Measurements from ENCODE around the gene ITGB2. TPM values are rescaled to one million over a fixed set of nuclear protein-coding genes. Genes with fewer than 3 reads are reported as not detected.

The ITGB2 gene
- total RNA-seq, 2 donors from 2014 or later: 31.5 to 70.7 TPM

GRCh38 chr21:44957047-44957831 is 36.5 kb upstream of the ITGB2 start:
- intact Hi-C loops (cut with DNase I): loop anchor here in 1 of 2 donors (5.0 kb wide), 1 partner anchor 115 kb away; the partner anchor contains the start of gene ADARB1
- peak; percentile 19 for DNase-seq
- no peak for ATAC-seq

GRCh38 chr21:44956356-44957046 is 35.8 kb upstream of the ITGB2 start:
- peak; percentile 15 for DNase-seq
- intact Hi-C loops (cut with DNase I): loop anchor here in 1 of 2 donors (5.0 kb wide), 1 partner anchor 116 kb away; the partner anchor contains the start of gene ADARB1

GRCh38 chr21:44955798-44956175 is 35.1 kb upstream of the ITGB2 start:
- intact Hi-C loops (cut with DNase I): loop anchor here in 1 of 2 donors (5.0 kb wide), 1 partner anchor 117 kb away; the partner anchor contains the start of gene ADARB1
- ATAC-seq: no peak
- peak; percentile 19 for DNase-seq

More at GRCh38 chr21:44956356-44957046, 35.8 kb upstream of the ITGB2 start:
- no peak for ATAC-seq

GRCh38 chr21:44955141-44955797 is 34.6 kb upstream of the ITGB2 start:
- DNase-seq: peak; percentile 21
- intact Hi-C loops (cut with DNase I): loop anchor here in 1 of 2 donors (5.0 kb wide), 1 partner anchor 117 kb away; the partner anchor contains the start of gene ADARB1

GRCh38 chr21:44954281-44954771 is 33.6 kb upstream of the ITGB2 start:
- intact Hi-C loops (cut with DNase I): loop anchor here in 1 of 2 donors (5.0 kb wide), 1 partner anchor 183 kb away; no protein-coding TSS in a partner anchor
- no peak for ATAC-seq
- DNase-seq: peak; percentile 17

More at GRCh38 chr21:44955141-44955797, 34.6 kb upstream of the ITGB2 start:
- ATAC-seq: no peak

- no peak for ATAC-seq
- peak; percentile 22 for DNase-seq
- intact Hi-C loops (cut with DNase I): loop anchor here in 1 of 2 donors (5.0 kb wide), 1 partner anchor 184 kb away; no protein-coding TSS in a partner anchor
Measured at GRCh38 chr21:44953628-44954021, 32.9 kb upstream of the ITGB2 start.

- no peak for ATAC-seq
- intact Hi-C loops (cut with DNase I): loop anchor here in 1 of 2 donors (5.0 kb wide), 1 partner anchor 184 kb away; no protein-coding TSS in a partner anchor
- no peak for DNase-seq
Measured at GRCh38 chr21:44952929-44953627, 32.4 kb upstream of the ITGB2 start.

GRCh38 chr21:44952116-44952928 is 31.6 kb upstream of the ITGB2 start:
- intact Hi-C loops (cut with DNase I): loop anchor here in 1 of 2 donors (5.0 kb wide), 1 partner anchor 185 kb away; no protein-coding TSS in a partner anchor
- ATAC-seq (peak; percentile 58 to 72), DNase-seq (peak; percentile 72)

GRCh38 chr21:44951186-44951915 is 30.7 kb upstream of the ITGB2 start:
- intact Hi-C loops (cut with DNase I): loop anchor here in 1 of 2 donors (5.0 kb wide), 1 partner anchor 186 kb away; no protein-coding TSS in a partner anchor
- ATAC-seq (no peak), DNase-seq (peak; percentile 20)

- no peak for ATAC-seq
- DNase-seq: peak; percentile 23
- intact Hi-C loops (cut with DNase I): loop anchor here in 1 of 2 donors (5.0 kb wide), 1 partner anchor 187 kb away; no protein-coding TSS in a partner anchor
Measured at GRCh38 chr21:44950351-44950750, 29.7 kb upstream of the ITGB2 start.

GRCh38 chr21:44949779-44950198 is 29.1 kb upstream of the ITGB2 start:
- ATAC-seq: peak; percentile 74 to 75
- DNase-seq: peak; percentile 91
- intact Hi-C loops (cut with DNase I): loop anchor here (2.0 to 5.0 kb wide), 2 partner anchors 179 to 188 kb away; no protein-coding TSS in a partner anchor

GRCh38 chr21:44949161-44949778 is 28.6 kb upstream of the ITGB2 start:
- ATAC-seq: peak in 1 of 2 donors; percentile 0
- DNase-seq: peak; percentile 22
- intact Hi-C loops (cut with DNase I): loop anchor here in 1 of 2 donors (2.0 kb wide), 1 partner anchor 180 kb away; no protein-coding TSS in a partner anchor

GRCh38 chr21:44948426-44949120 is 27.9 kb upstream of the ITGB2 start:
- peak; percentile 20 for DNase-seq
- intact Hi-C loops (cut with DNase I): loop anchor here in 1 of 2 donors (2.0 kb wide), 1 partner anchor 180 kb away; no protein-coding TSS in a partner anchor
- ATAC-seq: no peak

- intact Hi-C loops (cut with DNase I): loop anchor here in 1 of 2 donors (2.0 kb wide), 1 partner anchor 181 kb away; no protein-coding TSS in a partner anchor
- ATAC-seq (peak; percentile 12 to 20), DNase-seq (peak; percentile 74)
Measured at GRCh38 chr21:44947930-44948331, 27.2 kb upstream of the ITGB2 start.
